GM08714 (cell line): ENCODE measurements around the gene TLE2.

ENCODE experiments used
- H3K4me3 ChIP-seq: fragments of 200-500 bp; sonication (Bioruptor generic); 2 replicates; pipeline ENCODE4 v1.5.1; 2014; ENCODE audit warnings: mild to moderate bottlenecking, low read length, inconsistent platforms
- ZNF274 ChIP-seq: IDR thresholded peaks from 2 replicates; pipeline ENCODE4 v1.6.1; 2012; ENCODE audit warnings: mild to moderate bottlenecking, low read depth, low read length

TLE2 gene

GRCh38 chr19:2962018-2962670 lies 66.9 kb downstream of the TLE2 start:
- H3K4me3 ChIP-seq = no peak overlapping the region
- no peak for TF ChIP-seq ZNF274

- no peak for TF ChIP-seq ZNF274
Measured at GRCh38 chr19:2960120-2960519, 69.0 kb downstream of the TLE2 start.

GRCh38 chr19:2957160-2957559 lies 71.9 kb downstream of the TLE2 start:
- no peak overlapping the region for H3K4me3 ChIP-seq
- no peak for TF ChIP-seq ZNF274

More at GRCh38 chr19:2960120-2960519, 69.0 kb downstream of the TLE2 start:
- H3K4me3 ChIP-seq = no peak overlapping the region

- TF ChIP-seq ZNF274 = no peak
- no peak overlapping the region for H3K4me3 ChIP-seq
Measured at GRCh38 chr19:2952953-2953481, 76.1 kb downstream of the TLE2 start.

- H3K4me3 ChIP-seq = peak overlapping the region; percentile 88
- no peak for TF ChIP-seq ZNF274
Measured at GRCh38 chr19:2950286-2951124, 78.6 kb downstream of the TLE2 start.

- no peak for TF ChIP-seq ZNF274
- H3K4me3 ChIP-seq = peak overlapping the region; percentile 88
Measured at GRCh38 chr19:2949939-2950285, 79.2 kb downstream of the TLE2 start.
